T-helper 1 cell (primary cell): Measurements from ENCODE around the gene PCDH9.

Experiments used
- DNase-seq, 5 donors: peaks; one replicate each; pipeline ENCODE4 v3.0.0-alpha.2; 2012 to 2020

PCDH9 gene

GRCh38 chr13:66700117-66700601 is 530.0 kb downstream of the PCDH9 start:
- no peak for DNase-seq

- DNase-seq, result no peak
Measured at GRCh38 chr13:66693656-66694055, 536.5 kb downstream of the PCDH9 start.

- DNase-seq, result no peak
Measured at GRCh38 chr13:66691149-66691548, 539.0 kb downstream of the PCDH9 start.

- DNase-seq, result no peak
Measured at GRCh38 chr13:66689628-66690027, 540.5 kb downstream of the PCDH9 start.

- no peak for DNase-seq
Measured at GRCh38 chr13:66689037-66689619, 541.0 kb downstream of the PCDH9 start.

GRCh38 chr13:66681403-66681802 is 548.7 kb downstream of the PCDH9 start:
- DNase-seq, result no peak

GRCh38 chr13:66680031-66680430 is 550.1 kb downstream of the PCDH9 start:
- no peak for DNase-seq

GRCh38 chr13:66675620-66676019 is 554.5 kb downstream of the PCDH9 start:
- no peak for DNase-seq

- DNase-seq, result no peak
Measured at GRCh38 chr13:66673401-66673800, 556.7 kb downstream of the PCDH9 start.

GRCh38 chr13:66665991-66666390 is 564.1 kb downstream of the PCDH9 start:
- no peak for DNase-seq

- DNase-seq, result no peak
Measured at GRCh38 chr13:66663711-66664110, 566.4 kb downstream of the PCDH9 start.

- no peak for DNase-seq
Measured at GRCh38 chr13:66663206-66663605, 566.9 kb downstream of the PCDH9 start.

GRCh38 chr13:66661336-66661735 is 568.8 kb downstream of the PCDH9 start:
- no peak for DNase-seq

GRCh38 chr13:66660468-66660813 is 569.7 kb downstream of the PCDH9 start:
- no peak for DNase-seq

GRCh38 chr13:66659701-66660467 is 570.3 kb downstream of the PCDH9 start:
- no peak for DNase-seq

- DNase-seq, result no peak
Measured at GRCh38 chr13:66659286-66659685, 570.9 kb downstream of the PCDH9 start.

- no peak for DNase-seq
Measured at GRCh38 chr13:66657165-66657881, 572.8 kb downstream of the PCDH9 start.

- no peak for DNase-seq
Measured at GRCh38 chr13:66655847-66656454, 574.2 kb downstream of the PCDH9 start.

- DNase-seq, result no peak
Measured at GRCh38 chr13:66644855-66645460, 585.2 kb downstream of the PCDH9 start.

- DNase-seq, result no peak
Measured at GRCh38 chr13:66640231-66640630, 589.9 kb downstream of the PCDH9 start.

GRCh38 chr13:66639044-66639443 is 591.1 kb downstream of the PCDH9 start:
- no peak for DNase-seq

GRCh38 chr13:66635526-66635925 is 594.6 kb downstream of the PCDH9 start:
- no peak for DNase-seq

- no peak for DNase-seq
Measured at GRCh38 chr13:66634384-66634783, 595.8 kb downstream of the PCDH9 start.
